Parietal lobe (tissue), 2 donors: Measurements from ENCODE around the gene DENND6A. TPM values are rescaled to one million over a fixed set of nuclear protein-coding genes. Genes with fewer than 3 reads are reported as not detected.

Source experiments
- small RNA-seq: library from RNA; depleted of rRNA; stranded (forward); fragments of <200 nt; gene quantifications from one replicate; pipeline ENCODE3, GENCODE V24; 2014; ENCODE audit warnings: low replicate concordance
- total RNA-seq: library from RNA; depleted of rRNA; stranded (reverse); fragments of >200 nt; gene quantifications from one replicate; pipeline ENCODE4 v1.2.3, GENCODE V29; 2014

Gene DENND6A, protein sequence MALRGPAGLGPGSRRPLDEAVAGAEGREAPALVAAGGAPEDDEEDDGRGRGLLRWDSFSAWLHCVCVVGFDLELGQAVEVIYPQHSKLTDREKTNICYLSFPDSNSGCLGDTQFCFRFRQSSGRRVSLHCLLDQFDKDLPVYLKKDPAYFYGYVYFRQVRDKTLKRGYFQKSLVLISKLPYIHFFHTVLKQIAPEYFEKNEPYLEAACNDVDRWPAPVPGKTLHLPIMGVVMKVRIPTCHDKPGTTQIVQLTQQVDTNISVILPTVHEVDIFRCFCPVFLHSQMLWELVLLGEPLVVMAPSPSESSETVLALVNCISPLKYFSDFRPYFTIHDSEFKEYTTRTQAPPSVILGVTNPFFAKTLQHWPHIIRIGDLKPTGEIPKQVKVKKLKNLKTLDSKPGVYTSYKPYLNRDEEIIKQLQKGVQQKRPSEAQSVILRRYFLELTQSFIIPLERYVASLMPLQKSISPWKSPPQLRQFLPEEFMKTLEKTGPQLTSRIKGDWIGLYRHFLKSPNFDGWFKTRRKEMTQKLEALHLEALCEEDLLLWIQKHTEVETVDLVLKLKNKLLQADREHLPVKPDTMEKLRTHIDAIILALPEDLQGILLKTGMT
- 58.8 TPM for total RNA-seq

DNA sequence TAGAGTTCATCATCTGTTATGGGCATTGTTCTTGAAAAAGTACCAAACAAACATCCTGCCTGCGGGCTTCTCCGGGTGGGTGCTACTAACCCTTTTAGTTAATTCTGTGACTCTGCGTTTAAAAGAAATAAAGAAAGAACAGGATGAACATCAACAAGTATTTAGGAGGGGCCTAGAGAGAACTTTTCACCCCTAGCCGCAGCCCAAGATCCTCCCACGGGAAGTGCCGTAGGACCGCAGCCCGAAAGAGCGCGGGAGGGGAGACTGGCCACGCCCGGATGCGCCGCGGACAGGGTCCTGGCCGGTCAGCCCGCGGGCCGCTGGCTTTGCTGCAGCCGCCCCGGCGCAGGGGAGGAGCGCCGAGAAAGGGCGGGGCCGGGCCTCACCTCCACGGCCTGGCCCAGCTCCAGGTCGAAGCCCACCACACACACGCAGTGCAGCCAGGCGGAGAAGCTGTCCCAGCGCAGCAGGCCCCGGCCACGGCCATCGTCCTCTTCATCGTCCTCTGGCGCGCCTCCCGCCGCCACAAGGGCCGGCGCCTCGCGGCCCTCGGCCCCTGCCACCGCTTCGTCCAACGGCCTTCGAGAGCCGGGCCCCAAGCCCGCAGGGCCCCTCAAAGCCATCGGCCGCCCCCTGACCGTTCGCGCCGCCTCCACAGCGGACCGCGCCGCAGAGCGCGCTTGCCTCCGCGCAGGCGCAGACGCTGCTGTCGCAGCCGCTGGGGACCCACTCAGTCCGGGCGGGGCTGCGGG, at the start of gene DENND6A:
TSS of gene DENND6A (minus strand) at position 682 of the 752 bp plus-strand sequence. CDS start at position 623, 59 bp downstream.

DNA sequence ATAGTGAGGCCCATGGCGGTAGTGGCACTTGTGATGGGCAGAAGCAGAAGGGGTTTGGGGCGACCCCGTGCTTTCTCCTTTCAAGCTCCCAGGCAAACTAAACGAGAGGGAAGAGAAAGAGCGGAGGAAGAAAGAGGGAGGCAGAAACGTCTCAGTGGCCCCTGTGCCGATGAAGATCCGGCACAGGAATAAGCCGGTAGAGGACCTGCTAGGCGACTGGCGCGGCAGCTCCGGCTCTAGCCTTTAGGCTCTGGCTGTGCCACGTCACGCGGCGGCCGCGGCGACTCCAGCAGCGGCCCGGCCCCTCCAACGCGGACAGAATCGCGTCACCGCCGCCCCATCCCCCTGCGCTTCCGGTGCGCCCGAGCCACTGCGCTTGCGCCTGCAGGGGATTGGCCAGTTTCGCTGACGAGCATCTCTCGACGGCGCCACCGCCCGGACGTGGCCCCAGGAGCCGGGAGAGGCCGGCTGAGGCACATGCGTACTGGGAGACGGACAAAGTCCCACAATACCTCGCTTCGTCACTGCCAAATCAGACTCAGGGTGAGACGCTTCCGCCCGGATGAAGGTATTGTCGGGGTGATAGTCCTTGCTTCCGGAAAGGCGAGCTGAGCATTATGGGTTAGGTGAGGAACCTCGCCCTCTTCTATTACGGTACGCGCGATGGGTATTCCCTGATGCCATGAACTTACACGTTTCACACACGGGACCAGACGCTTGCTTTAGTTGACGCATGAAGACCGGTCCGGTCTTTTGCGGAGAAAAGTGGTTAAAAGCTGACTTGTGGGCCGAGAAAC, 95.6 kb downstream of the DENND6A start, which contains the start of gene ARF4:
TSS of gene ARF4 (minus strand) at position 218 of the 797 bp plus-strand sequence. CDS start at position 14, 204 bp downstream.

Small RNA genes lying within 50 kb of the gene (small RNA-seq; reads per million reads assigned to genes)
- not detected for gene RNU6ATAC26P

Other genes starting within 250 kb of the DENND6A start
- 1.6 TPM for gene DNAH12, start 148.7 kb downstream of the DENND6A start, total RNA-seq
- gene PDE12, start 136.8 kb downstream of the DENND6A start, total RNA-seq: 23.5 TPM
- gene ARF4, start 95.7 kb downstream of the DENND6A start, total RNA-seq: 82.6 TPM
- gene SLMAP, start 63.2 kb upstream of the DENND6A start, total RNA-seq: 84.8 TPM